Skin epidermis (tissue), 12 donors: Measurements from ENCODE around the gene SCP2.

Experiments
- H3K27ac ChIP-seq, 21 experiments: fragments of 200-600 bp; sonication (generic) in 11 of 21; one replicate each; pipeline ENCODE4 v1.5.0; 2020; ENCODE audit warnings: mild to moderate bottlenecking in 3 of 21, inconsistent platforms in 2 of 21, moderate library complexity in 2 of 21
- H3K4me3 ChIP-seq, 7 experiments: fragments of 200-600 bp; sonication (generic) in 2 of 7; one replicate each; pipeline ENCODE4 v1.5.0; 2020; ENCODE audit warnings: inconsistent platforms in 2 of 7, mild to moderate bottlenecking in 2 of 7, moderate library complexity in 1 of 7

The SCP2 gene

GRCh38 chr1:52927212-52928014, at the start of gene SCP2:
TSS of gene SCP2 (plus strand) at chr1:52927276. CDS start at chr1:52927397, 121 bp downstream.
- H3K27ac ChIP-seq = peak within 1 kb of the TSS in 19 of 21 experiments; percentile 13 to 84 (median 72)

GRCh38 chr1:52877554-52877953, 49.5 kb upstream of the SCP2 start:
- H3K27ac ChIP-seq = no peak overlapping the region
- no peak overlapping the region for H3K4me3 ChIP-seq

More at GRCh38 chr1:52927212-52928014, at the start of gene SCP2:
- peak within 1 kb of the TSS; percentile 47 to 68 (median 59) for H3K4me3 ChIP-seq

- Histone ChIP-seq H3K27ac (no peak overlapping the region), H3K4me3 (no peak overlapping the region)
Observed at GRCh38 chr1:52880206-52880605, 46.9 kb upstream of the SCP2 start.

- no peak overlapping the region for H3K27ac ChIP-seq
Observed at GRCh38 chr1:52887483-52887882, 39.6 kb upstream of the SCP2 start.

GRCh38 chr1:52892424-52893215, 34.5 kb upstream of the SCP2 start:
- H3K4me3 ChIP-seq = no peak overlapping the region
- no peak overlapping the region for H3K27ac ChIP-seq

More at GRCh38 chr1:52887483-52887882, 39.6 kb upstream of the SCP2 start:
- H3K4me3 ChIP-seq = no peak overlapping the region

- H3K27ac ChIP-seq = no peak overlapping the region
- no peak overlapping the region for H3K4me3 ChIP-seq
Observed at GRCh38 chr1:52899445-52899894, 27.6 kb upstream of the SCP2 start.

- no peak overlapping the region for H3K4me3 ChIP-seq
- no peak overlapping the region for H3K27ac ChIP-seq
Observed at GRCh38 chr1:52900402-52900801, 26.7 kb upstream of the SCP2 start.

GRCh38 chr1:52901384-52901783, 25.7 kb upstream of the SCP2 start:
- Histone ChIP-seq H3K27ac (no peak overlapping the region), H3K4me3 (no peak overlapping the region)

- no peak overlapping the region for H3K27ac ChIP-seq
- H3K4me3 ChIP-seq = no peak overlapping the region
Observed at GRCh38 chr1:52904208-52904926, 22.7 kb upstream of the SCP2 start.

GRCh38 chr1:52904927-52905698, 22.0 kb upstream of the SCP2 start:
- no peak overlapping the region for H3K4me3 ChIP-seq
- no peak overlapping the region for H3K27ac ChIP-seq

- H3K27ac ChIP-seq = no peak overlapping the region
- no peak overlapping the region for H3K4me3 ChIP-seq
Observed at GRCh38 chr1:52906135-52906603, 20.9 kb upstream of the SCP2 start.

GRCh38 chr1:52907068-52907811, 19.8 kb upstream of the SCP2 start:
- Histone ChIP-seq H3K4me3 (no peak overlapping the region), H3K27ac (no peak overlapping the region)

- H3K4me3 ChIP-seq = no peak overlapping the region
- no peak overlapping the region for H3K27ac ChIP-seq
Observed at GRCh38 chr1:52907812-52908153, 19.3 kb upstream of the SCP2 start.

- no peak overlapping the region for H3K4me3 ChIP-seq
- H3K27ac ChIP-seq = no peak overlapping the region
Observed at GRCh38 chr1:52911541-52911940, 15.5 kb upstream of the SCP2 start.

GRCh38 chr1:52913014-52913413, 14.1 kb upstream of the SCP2 start:
- Histone ChIP-seq H3K27ac (no peak overlapping the region), H3K4me3 (no peak overlapping the region)

- H3K4me3 ChIP-seq = no peak overlapping the region
- no peak overlapping the region for H3K27ac ChIP-seq
Observed at GRCh38 chr1:52913537-52913936, 13.5 kb upstream of the SCP2 start.

GRCh38 chr1:52914463-52914862, 12.6 kb upstream of the SCP2 start:
- Histone ChIP-seq H3K27ac (no peak overlapping the region), H3K4me3 (no peak overlapping the region)

GRCh38 chr1:52915211-52915854, 11.7 kb upstream of the SCP2 start:
- Histone ChIP-seq H3K27ac (peak overlapping the region in 1 of 21 experiments; percentile 4), H3K4me3 (no peak overlapping the region)
